ENCODE data around the gene KCTD16.

DNA sequence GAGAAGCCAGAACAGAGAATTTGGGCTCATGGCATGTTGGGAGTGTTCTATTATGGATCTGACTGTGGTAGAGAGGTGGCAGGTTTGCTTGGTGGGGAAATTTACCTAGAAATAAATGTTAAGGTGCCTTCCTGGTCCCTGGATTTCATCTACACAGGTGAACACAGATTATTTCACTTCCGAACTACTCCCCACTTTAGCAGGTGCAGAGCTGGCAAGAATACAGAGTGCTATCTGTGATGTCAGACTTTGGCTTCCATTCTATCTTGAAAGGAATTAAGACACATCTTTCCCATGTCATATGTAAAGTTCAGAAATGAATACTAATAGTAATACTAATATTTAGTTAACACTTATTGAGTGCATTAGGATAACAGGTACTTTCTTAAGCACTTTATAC lies 234.0 kb downstream of the KCTD16 start:
- TF ChIP-seq, protein P1, sequence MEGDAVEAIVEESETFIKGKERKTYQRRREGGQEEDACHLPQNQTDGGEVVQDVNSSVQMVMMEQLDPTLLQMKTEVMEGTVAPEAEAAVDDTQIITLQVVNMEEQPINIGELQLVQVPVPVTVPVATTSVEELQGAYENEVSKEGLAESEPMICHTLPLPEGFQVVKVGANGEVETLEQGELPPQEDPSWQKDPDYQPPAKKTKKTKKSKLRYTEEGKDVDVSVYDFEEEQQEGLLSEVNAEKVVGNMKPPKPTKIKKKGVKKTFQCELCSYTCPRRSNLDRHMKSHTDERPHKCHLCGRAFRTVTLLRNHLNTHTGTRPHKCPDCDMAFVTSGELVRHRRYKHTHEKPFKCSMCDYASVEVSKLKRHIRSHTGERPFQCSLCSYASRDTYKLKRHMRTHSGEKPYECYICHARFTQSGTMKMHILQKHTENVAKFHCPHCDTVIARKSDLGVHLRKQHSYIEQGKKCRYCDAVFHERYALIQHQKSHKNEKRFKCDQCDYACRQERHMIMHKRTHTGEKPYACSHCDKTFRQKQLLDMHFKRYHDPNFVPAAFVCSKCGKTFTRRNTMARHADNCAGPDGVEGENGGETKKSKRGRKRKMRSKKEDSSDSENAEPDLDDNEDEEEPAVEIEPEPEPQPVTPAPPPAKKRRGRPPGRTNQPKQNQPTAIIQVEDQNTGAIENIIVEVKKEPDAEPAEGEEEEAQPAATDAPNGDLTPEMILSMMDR (IDR thresholded peaks at IDR 0.05) = no peak
- TF ChIP-seq POLR2A (IDR thresholded peaks at IDR 0.05) = no peak
